SK-MEL-5 (cell line): Measurements from ENCODE around the gene EBF3. TPM values are rescaled to one million over a fixed set of nuclear protein-coding genes. Genes with fewer than 3 reads are reported as not detected.
A peak's percentile ranks its signal among the peaks of the same experiment; 100 is the strongest.

Experiments
- DNase-seq: peaks from one replicate; pipeline ENCODE4 v3.0.0-alpha.2; 2016; ENCODE audit warnings: low read depth, low spot score
- in situ Hi-C: cut with HindIII; loops from 2 replicates; pipeline ENCODE4 v1.10.0; 2016; ENCODE audit warnings: low sequenced_read_pairs, high pct_unique_total_duplicates, low pct_unique_long_range_greater_than_20kb
- total RNA-seq: library from RNA; depleted of rRNA; stranded (reverse); fragments of >200 nt; shearing (Covaris generic); gene quantifications from 2 replicates; pipeline ENCODE4 v1.2.3, GENCODE V29; 2014

EBF3 gene
- total RNA-seq, 1 experiment from 2014 or later, result 23.6 TPM

- in situ Hi-C loops, result no loop called here
- DNase-seq, result no peak
Measured at GRCh38 chr10:129964611-129965424, 744 bp upstream of the EBF3 start.

GRCh38 chr10:129962872-129963640 is 1.0 kb downstream of the EBF3 start:
- in situ Hi-C loops, result no loop called here
- no peak for DNase-seq

- peak; percentile 45 for DNase-seq
- in situ Hi-C loops, result no loop called here
Measured at GRCh38 chr10:129962031-129962871, 1.8 kb downstream of the EBF3 start.

GRCh38 chr10:129961157-129961701 is 2.8 kb downstream of the EBF3 start:
- in situ Hi-C loops, result no loop called here
- no peak for DNase-seq

- DNase-seq, result no peak
- in situ Hi-C loops, result no loop called here
Measured at GRCh38 chr10:129960481-129961156, 3.5 kb downstream of the EBF3 start.

- in situ Hi-C loops, result no loop called here
- no peak for DNase-seq
Measured at GRCh38 chr10:129959544-129960480, 4.3 kb downstream of the EBF3 start.

GRCh38 chr10:129958629-129959543 is 5.2 kb downstream of the EBF3 start:
- in situ Hi-C loops, result no loop called here
- no peak for DNase-seq

- in situ Hi-C loops, result no loop called here
- no peak for DNase-seq
Measured at GRCh38 chr10:129958148-129958628, 5.9 kb downstream of the EBF3 start.

GRCh38 chr10:129956876-129957673 is 7.0 kb downstream of the EBF3 start:
- no peak for DNase-seq
- in situ Hi-C loops, result no loop called here

GRCh38 chr10:129956286-129956670 is 7.8 kb downstream of the EBF3 start:
- DNase-seq, result no peak
- in situ Hi-C loops, result no loop called here

- in situ Hi-C loops, result no loop called here
- DNase-seq, result no peak
Measured at GRCh38 chr10:129955601-129956285, 8.3 kb downstream of the EBF3 start.

GRCh38 chr10:129954492-129955315 is 9.4 kb downstream of the EBF3 start:
- in situ Hi-C loops, result no loop called here

More at GRCh38 chr10:129954492-129955315, 9.4 kb downstream of the EBF3 start:
- DNase-seq, result no peak
